Keratinocyte (primary cell): ENCODE measurements around the gene ADGRA1.

Experiments
- EZH2 ChIP-seq: IDR thresholded peaks from one replicate; pipeline ENCODE4 v1.6.1; 2012; ENCODE audit warnings: inconsistent platforms, mild to moderate bottlenecking, low read length, moderate library complexity
- TF ChIP-seq, protein P1 (sequence below), 3 experiments: IDR thresholded peaks in 1 of 3; conservative IDR thresholded peaks in 1 of 3; optimal IDR thresholded peaks in 1 of 3; 2 replicates in 2 of 3; 3 replicates in 1 of 3; pipeline versions ENCODE3 to v1.5.1; 2011; ENCODE audit warnings: low read length in 3 of 3, mild to moderate bottlenecking in 3 of 3, moderate library complexity in 2 of 3, control low read depth in 1 of 3, inconsistent platforms in 1 of 3; ENCODE audit not compliant: insufficient read depth in 2 of 3; ENCODE audit errors: extremely low read depth in 1 of 3

DNA sequence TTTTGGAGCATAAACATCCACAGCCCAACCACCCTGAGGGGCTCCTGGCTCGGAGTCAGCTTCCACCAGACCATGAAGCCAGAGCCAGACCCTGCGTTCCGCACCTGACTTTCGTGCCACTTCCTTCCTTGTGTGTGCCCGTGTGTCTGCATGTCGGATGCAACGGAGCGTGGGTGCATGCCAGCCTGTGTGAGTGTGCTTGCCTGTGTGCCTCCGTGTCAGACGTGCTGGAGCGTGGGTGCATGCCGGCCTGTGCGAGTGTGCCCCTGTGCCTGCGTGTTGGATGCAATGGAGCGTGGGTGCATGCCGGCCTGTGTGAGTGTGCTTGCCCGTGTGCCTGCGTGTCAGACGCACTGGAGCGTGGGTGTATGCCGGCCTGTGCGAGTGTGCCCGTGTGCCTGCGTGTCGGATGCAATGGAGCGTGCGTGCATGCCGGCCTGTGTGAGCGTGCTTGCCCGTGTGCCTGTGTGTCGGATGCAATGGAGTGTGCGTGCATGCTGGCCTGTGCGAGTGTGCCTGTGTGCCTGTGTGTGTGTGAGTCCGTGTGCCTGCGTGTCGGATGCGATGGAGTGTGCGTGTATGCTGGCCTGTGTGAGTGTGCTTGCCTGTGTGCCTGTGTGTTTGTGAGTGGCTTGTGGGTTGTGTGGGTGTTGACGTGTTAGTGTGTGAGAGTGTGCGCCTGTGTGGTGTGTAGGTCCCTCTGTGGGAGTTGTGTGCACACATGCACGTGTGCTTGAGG is 44.2 kb downstream of the ADGRA1 start:
- TF ChIP-seq, protein P1, sequence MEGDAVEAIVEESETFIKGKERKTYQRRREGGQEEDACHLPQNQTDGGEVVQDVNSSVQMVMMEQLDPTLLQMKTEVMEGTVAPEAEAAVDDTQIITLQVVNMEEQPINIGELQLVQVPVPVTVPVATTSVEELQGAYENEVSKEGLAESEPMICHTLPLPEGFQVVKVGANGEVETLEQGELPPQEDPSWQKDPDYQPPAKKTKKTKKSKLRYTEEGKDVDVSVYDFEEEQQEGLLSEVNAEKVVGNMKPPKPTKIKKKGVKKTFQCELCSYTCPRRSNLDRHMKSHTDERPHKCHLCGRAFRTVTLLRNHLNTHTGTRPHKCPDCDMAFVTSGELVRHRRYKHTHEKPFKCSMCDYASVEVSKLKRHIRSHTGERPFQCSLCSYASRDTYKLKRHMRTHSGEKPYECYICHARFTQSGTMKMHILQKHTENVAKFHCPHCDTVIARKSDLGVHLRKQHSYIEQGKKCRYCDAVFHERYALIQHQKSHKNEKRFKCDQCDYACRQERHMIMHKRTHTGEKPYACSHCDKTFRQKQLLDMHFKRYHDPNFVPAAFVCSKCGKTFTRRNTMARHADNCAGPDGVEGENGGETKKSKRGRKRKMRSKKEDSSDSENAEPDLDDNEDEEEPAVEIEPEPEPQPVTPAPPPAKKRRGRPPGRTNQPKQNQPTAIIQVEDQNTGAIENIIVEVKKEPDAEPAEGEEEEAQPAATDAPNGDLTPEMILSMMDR (optimal IDR thresholded peaks at IDR 0.05 in 1 of 3, IDR thresholded peaks at IDR 0.05 in 1 of 3, conservative IDR thresholded peaks at IDR 0.05 in 1 of 3; ENCODE audit: extremely low read depth in 1 of 3, insufficient read depth in 2 of 3, low read length in 3 of 3): no peak
- TF ChIP-seq EZH2: no peak
